ENCODE results near the gene CACNA1E. TPM values are rescaled to one million over a fixed set of nuclear protein-coding genes. Genes with fewer than 3 reads are reported as not detected.

Gene CACNA1E
- total and polyA plus RNA-seq, 2 of the 4 experiments (the other 2 are of a cell fraction), result not detected

GRCh38 chr1:181493885-181494284 lies 10.6 kb downstream of the CACNA1E start:
- Histone ChIP-seq H3K4me1 (ENCODE audit: control insufficient read depth, insufficient read depth, low read length) (no peaks in the 10 kb centered on the region), H3K27me3 (ENCODE audit: control insufficient read depth, insufficient read depth, low read length) (no peaks in the 10 kb centered on the region), H4K8ac (ENCODE audit: low read depth in 2 of 2, low read length in 2 of 2) (no peak overlapping the region), H2BK15ac (ENCODE audit: low read depth, low read length) (no peak overlapping the region), H4K5ac (ENCODE audit: low read depth, low read length) (no peak overlapping the region), H2AK9ac (replicated peaks; ENCODE audit: low read depth, low read length, poor library complexity) (no peak overlapping the region), H4K20me1 (ENCODE audit: insufficient read depth, low read length) (no peaks in the 10 kb centered on the region), H2BK120ac (ENCODE audit: low read depth, low read length) (no peak overlapping the region), H3K9ac (ENCODE audit: low read depth, low read length) (no peak overlapping the region), H3K4ac (ENCODE audit: low read depth, low read length) (no peak overlapping the region), H3K79me1 (ENCODE audit: low read depth in 1 of 2, low read length in 2 of 2) (no peaks in the 10 kb centered on the region), H3K18ac (ENCODE audit: low read depth, low read length) (no peak overlapping the region), H3K23ac (ENCODE audit: low read depth, low read length) (no peak overlapping the region), H3K9me3 (ENCODE audit: control insufficient read depth, insufficient read depth, low read length) (no peaks in the 10 kb centered on the region), H2AK5ac (ENCODE audit: low read depth, low read length) (no peak overlapping the region), H3K9me1 (ENCODE audit: insufficient read depth, low read length) (no peaks in the 10 kb centered on the region), H2BK20ac (ENCODE audit: low read depth, low read length) (no peak overlapping the region), H2AFZ (replicated peaks; ENCODE audit: low read length, poor library complexity) (no peak overlapping the region), H3K27ac (ENCODE audit: insufficient read depth, low read length) (no peak overlapping the region), H3K4me2 (ENCODE audit: low read depth, low read length) (no peak overlapping the region), H2BK5ac (ENCODE audit: low read depth, low read length, poor library complexity, severe bottlenecking) (no peak overlapping the region), H4K91ac (ENCODE audit: insufficient read depth, low read depth, low read length) (no peak overlapping the region), H3K4me3 (ENCODE audit: insufficient read depth, low read depth, low read length) (no peak overlapping the region), H3K36me3 (ENCODE audit: control insufficient read depth, insufficient read depth, low read length) (no peaks in the 10 kb centered on the region), H3K56ac (ENCODE audit: extremely low read depth, insufficient read depth, low read length) (no peak overlapping the region), H3K14ac (replicated peaks; ENCODE audit: low read depth, low read length) (no peak overlapping the region)
- intact Hi-C loops (cut with micrococcal nuclease), result no loop called here
- whole genome bisulfite sequencing, 2 experiments (ENCODE audit: extremely low coverage in 2 of 2, insufficient read length in 1 of 2), result 50% methylated on average over 2 of the region's 4 CpGs; no CpG with 5 or more reads in 1 of the 2 experiments
- CTCF ChIA-PET, result no interaction called here
- BruUV-seq (replicated peaks), result no TSS peak
- dilution Hi-C loops (cut with HindIII; ENCODE audit: low sequenced_read_pairs, unreplicated experiment), result no loop called here
- DNase-seq (no peak), ATAC-seq (ENCODE audit: low read depth) (no peak)
- TF ChIP-seq CEBPB (IDR thresholded peaks at IDR 0.05; ENCODE audit: low read depth, low read length) (no peak), CTCF (conservative IDR thresholded peaks at IDR 0.05; ENCODE audit: low read depth, low read length) (no peak), MAZ (IDR thresholded peaks at IDR 0.05; ENCODE audit: borderline replicate concordance, low read depth, low read length) (no peak), RCOR1 (IDR thresholded peaks at IDR 0.05; ENCODE audit: insufficient replicate concordance, low read length) (no peak), FOS (IDR thresholded peaks at IDR 0.05; ENCODE audit: low read depth, low read length) (no peak), POLR2A (IDR thresholded peaks at IDR 0.05; ENCODE audit: low read depth, low read length) (no peak), MXI1 (IDR thresholded peaks at IDR 0.05; ENCODE audit: borderline replicate concordance, low read depth, low read length) (no peak), ELK1 (IDR thresholded peaks at IDR 0.05; ENCODE audit: borderline replicate concordance, low read depth, low read length) (no peak), RFX5 (IDR thresholded peaks at IDR 0.05; ENCODE audit: low read depth, low read length) (no peak), USF2 (IDR thresholded peaks at IDR 0.05; ENCODE audit: low read depth, low read length) (no peak), SMC3 (IDR thresholded peaks at IDR 0.05; ENCODE audit: low read depth, low read length) (no peak), RAD21 (IDR thresholded peaks at IDR 0.05; ENCODE audit: low read length) (no peak), CHD1 (IDR thresholded peaks at IDR 0.05; ENCODE audit: low read depth, low read length) (no peak), MAFK (IDR thresholded peaks at IDR 0.05; ENCODE audit: low read depth, low read length) (no peak), NFE2L2 (IDR thresholded peaks at IDR 0.05; ENCODE audit: low read depth, low read length) (no peak), BHLHE40 (IDR thresholded peaks at IDR 0.05; ENCODE audit: low read depth, low read length) (no peak)
- in situ Hi-C loops (cut with MboI; ENCODE audit: low sequenced_read_pairs), result no loop called here
- POLR2A ChIA-PET (ENCODE audit: unreplicated experiment), result no interaction called here

Data from IMR-90 (cell line).